ENCODE results near the gene SNUPN. TPM values are rescaled to one million over a fixed set of nuclear protein-coding genes. Genes with fewer than 3 reads are reported as not detected.

SNUPN gene
- total RNA-seq, 1 experiment from 2014 or later = 27.9 TPM

DNA sequence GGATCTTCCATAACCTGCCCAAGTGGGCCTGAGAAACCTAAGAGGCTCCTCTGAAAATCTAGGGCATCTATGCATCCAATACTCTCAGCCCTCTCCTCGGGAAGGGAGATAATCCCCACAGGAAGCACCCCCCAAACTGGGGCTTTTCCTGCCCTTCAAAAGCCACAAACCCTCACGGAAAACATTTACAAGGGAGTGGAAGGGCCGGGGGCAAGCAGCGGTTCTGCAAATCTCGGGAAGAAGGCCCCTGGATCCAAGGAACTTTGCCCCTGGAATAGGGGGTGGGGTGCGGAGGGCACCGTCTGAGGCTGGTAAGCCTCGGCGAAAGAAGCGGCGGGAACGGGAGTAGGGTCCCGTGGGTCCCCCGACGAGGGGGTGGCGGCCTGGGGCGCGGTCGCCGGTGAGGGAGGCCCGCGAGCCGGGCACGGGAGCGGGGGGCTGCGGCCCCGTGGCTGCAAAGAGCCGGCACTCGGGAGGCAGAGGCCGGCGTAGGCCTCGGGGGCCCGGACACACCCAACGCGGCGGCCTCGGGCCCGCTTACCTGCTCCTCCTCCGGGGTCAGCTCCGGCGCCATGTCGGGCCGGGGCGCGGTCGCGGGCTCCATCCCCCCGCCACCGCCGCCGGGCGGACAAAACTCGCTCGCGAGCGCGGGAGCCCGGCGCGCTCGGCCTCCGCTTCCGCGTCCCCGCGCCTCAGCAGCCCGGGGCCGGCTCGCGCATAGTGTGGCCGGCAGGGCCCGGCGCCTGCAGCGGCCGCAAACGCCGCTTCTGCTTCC lies 47.2 kb downstream of the SNUPN start (continued):
- TF ChIP-seq, protein P1, sequence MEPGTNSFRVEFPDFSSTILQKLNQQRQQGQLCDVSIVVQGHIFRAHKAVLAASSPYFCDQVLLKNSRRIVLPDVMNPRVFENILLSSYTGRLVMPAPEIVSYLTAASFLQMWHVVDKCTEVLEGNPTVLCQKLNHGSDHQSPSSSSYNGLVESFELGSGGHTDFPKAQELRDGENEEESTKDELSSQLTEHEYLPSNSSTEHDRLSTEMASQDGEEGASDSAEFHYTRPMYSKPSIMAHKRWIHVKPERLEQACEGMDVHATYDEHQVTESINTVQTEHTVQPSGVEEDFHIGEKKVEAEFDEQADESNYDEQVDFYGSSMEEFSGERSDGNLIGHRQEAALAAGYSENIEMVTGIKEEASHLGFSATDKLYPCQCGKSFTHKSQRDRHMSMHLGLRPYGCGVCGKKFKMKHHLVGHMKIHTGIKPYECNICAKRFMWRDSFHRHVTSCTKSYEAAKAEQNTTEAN (CRISPR knock-in tag; IDR thresholded peaks at IDR 0.05) = 0 out of 2 replicates have a peak, but pooled peaks have one; percentile 17
- TF ChIP-seq JAZF1 (CRISPR knock-in tag; IDR thresholded peaks at IDR 0.05) (no peak), ZNF138 (CRISPR knock-in tag; conservative IDR thresholded peaks at IDR 0.05) (no peak), CBFB (CRISPR knock-in tag; IDR thresholded peaks at IDR 0.05; ENCODE audit: low read depth) (no peak), NR1H2 (CRISPR knock-in tag; IDR thresholded peaks at IDR 0.05) (no peak), HMGA2 (CRISPR knock-in tag; IDR thresholded peaks at IDR 0.05) (no peak), ESRRA (CRISPR knock-in tag; IDR thresholded peaks at IDR 0.05; ENCODE audit: borderline replicate concordance) (no peak), FOXJ3 (CRISPR knock-in tag; IDR thresholded peaks at IDR 0.05; ENCODE audit: borderline replicate concordance) (no peak), ZNF121 (CRISPR knock-in tag; IDR thresholded peaks at IDR 0.05) (no peak), RELA (CRISPR knock-in tag; IDR thresholded peaks at IDR 0.05; ENCODE audit: borderline replicate concordance) (no peak), KAT7 (CRISPR knock-in tag; IDR thresholded peaks at IDR 0.05; ENCODE audit: borderline replicate concordance) (no peak), TEAD1 (CRISPR knock-in tag; IDR thresholded peaks at IDR 0.05) (no peak), ZBTB21 (CRISPR knock-in tag; IDR thresholded peaks at IDR 0.05; ENCODE audit: borderline replicate concordance) (no peak), GABPB1 (CRISPR knock-in tag; IDR thresholded peaks at IDR 0.05) (no peak), IRF2 (CRISPR knock-in tag; IDR thresholded peaks at IDR 0.05; ENCODE audit: borderline replicate concordance, low read depth) (no peak), TP53 (CRISPR knock-in tag; IDR thresholded peaks at IDR 0.05) (no peak), ZNF232 (CRISPR knock-in tag; IDR thresholded peaks at IDR 0.05) (no peak), NR2C2 (CRISPR knock-in tag; IDR thresholded peaks at IDR 0.05) (no peak), ELF4 (CRISPR knock-in tag; IDR thresholded peaks at IDR 0.05; ENCODE audit: low read depth) (no peak)
- TF ChIP-seq, protein P2, sequence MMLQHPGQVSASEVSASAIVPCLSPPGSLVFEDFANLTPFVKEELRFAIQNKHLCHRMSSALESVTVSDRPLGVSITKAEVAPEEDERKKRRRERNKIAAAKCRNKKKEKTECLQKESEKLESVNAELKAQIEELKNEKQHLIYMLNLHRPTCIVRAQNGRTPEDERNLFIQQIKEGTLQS (CRISPR knock-in tag; conservative IDR thresholded peaks at IDR 0.05) = no peak
- TF ChIP-seq, protein P3, sequence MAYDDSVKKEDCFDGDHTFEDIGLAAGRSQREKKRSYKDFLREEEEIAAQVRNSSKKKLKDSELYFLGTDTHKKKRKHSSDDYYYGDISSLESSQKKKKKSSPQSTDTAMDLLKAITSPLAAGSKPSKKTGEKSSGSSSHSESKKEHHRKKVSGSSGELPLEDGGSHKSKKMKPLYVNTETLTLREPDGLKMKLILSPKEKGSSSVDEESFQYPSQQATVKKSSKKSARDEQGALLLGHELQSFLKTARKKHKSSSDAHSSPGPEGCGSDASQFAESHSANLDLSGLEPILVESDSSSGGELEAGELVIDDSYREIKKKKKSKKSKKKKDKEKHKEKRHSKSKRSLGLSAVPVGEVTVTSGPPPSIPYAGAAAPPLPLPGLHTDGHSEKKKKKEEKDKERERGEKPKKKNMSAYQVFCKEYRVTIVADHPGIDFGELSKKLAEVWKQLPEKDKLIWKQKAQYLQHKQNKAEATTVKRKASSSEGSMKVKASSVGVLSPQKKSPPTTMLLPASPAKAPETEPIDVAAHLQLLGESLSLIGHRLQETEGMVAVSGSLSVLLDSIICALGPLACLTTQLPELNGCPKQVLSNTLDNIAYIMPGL (CRISPR knock-in tag; IDR thresholded peaks at IDR 0.05) = peak; percentile 13
- TF ChIP-seq, protein P4, sequence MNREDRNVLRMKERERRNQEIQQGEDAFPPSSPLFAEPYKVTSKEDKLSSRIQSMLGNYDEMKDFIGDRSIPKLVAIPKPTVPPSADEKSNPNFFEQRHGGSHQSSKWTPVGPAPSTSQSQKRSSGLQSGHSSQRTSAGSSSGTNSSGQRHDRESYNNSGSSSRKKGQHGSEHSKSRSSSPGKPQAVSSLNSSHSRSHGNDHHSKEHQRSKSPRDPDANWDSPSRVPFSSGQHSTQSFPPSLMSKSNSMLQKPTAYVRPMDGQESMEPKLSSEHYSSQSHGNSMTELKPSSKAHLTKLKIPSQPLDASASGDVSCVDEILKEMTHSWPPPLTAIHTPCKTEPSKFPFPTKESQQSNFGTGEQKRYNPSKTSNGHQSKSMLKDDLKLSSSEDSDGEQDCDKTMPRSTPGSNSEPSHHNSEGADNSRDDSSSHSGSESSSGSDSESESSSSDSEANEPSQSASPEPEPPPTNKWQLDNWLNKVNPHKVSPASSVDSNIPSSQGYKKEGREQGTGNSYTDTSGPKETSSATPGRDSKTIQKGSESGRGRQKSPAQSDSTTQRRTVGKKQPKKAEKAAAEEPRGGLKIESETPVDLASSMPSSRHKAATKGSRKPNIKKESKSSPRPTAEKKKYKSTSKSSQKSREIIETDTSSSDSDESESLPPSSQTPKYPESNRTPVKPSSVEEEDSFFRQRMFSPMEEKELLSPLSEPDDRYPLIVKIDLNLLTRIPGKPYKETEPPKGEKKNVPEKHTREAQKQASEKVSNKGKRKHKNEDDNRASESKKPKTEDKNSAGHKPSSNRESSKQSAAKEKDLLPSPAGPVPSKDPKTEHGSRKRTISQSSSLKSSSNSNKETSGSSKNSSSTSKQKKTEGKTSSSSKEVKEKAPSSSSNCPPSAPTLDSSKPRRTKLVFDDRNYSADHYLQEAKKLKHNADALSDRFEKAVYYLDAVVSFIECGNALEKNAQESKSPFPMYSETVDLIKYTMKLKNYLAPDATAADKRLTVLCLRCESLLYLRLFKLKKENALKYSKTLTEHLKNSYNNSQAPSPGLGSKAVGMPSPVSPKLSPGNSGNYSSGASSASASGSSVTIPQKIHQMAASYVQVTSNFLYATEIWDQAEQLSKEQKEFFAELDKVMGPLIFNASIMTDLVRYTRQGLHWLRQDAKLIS (CRISPR knock-in tag; IDR thresholded peaks at IDR 0.05; ENCODE audit: borderline replicate concordance) = no peak
- TF ChIP-seq, protein P5, sequence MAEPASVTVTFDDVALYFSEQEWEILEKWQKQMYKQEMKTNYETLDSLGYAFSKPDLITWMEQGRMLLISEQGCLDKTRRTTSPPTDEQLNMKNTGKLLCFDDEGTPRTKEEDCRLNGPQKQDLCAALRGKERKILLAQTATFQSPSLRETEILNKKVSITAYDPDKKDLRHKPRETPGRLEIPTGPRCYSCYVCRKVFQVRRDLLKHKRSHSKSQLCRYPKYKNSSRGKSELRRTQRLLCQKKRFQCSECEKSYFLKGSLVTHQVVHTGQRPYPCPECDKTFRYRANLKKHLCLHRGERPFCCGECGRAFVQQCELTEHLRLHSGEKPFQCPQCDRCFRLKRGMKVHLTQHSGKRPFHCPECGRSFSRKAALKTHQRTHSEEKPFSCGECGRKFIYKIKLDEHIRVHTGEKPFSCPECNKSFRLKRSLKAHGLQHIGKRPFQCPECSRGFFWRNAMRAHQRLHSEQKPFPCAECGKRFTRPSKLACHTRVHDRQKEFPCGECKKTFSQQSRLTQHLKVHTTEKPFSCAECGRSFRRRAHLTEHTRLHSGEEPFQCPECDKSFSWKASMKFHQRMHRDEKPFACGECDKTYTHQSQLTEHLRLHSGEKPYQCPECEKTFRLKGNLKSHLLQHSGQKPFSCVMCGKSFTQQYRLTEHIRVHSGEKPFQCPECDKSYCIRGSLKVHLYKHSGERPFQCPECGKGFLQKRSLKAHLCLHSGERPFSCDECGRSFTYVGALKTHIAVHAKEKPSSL (CRISPR knock-in tag; conservative IDR thresholded peaks at IDR 0.05) = no peak
- TF ChIP-seq, protein P6, sequence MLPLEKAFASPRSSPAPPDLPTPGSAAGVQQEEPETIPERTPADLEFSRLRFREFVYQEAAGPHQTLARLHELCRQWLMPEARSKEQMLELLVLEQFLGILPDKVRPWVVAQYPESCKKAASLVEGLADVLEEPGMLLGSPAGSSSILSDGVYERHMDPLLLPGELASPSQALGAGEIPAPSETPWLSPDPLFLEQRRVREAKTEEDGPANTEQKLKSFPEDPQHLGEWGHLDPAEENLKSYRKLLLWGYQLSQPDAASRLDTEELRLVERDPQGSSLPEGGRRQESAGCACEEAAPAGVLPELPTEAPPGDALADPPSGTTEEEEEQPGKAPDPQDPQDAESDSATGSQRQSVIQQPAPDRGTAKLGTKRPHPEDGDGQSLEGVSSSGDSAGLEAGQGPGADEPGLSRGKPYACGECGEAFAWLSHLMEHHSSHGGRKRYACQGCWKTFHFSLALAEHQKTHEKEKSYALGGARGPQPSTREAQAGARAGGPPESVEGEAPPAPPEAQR (CRISPR knock-in tag; IDR thresholded peaks at IDR 0.05) = no peak
- TF ChIP-seq, protein P7, sequence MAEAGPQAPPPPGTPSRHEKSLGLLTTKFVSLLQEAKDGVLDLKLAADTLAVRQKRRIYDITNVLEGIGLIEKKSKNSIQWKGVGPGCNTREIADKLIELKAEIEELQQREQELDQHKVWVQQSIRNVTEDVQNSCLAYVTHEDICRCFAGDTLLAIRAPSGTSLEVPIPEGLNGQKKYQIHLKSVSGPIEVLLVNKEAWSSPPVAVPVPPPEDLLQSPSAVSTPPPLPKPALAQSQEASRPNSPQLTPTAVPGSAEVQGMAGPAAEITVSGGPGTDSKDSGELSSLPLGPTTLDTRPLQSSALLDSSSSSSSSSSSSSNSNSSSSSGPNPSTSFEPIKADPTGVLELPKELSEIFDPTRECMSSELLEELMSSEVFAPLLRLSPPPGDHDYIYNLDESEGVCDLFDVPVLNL (CRISPR knock-in tag; IDR thresholded peaks at IDR 0.05; ENCODE audit: borderline replicate concordance, low read depth) = no peak; the same call in 1 of the 2 replicates
- TF ChIP-seq, protein P8, sequence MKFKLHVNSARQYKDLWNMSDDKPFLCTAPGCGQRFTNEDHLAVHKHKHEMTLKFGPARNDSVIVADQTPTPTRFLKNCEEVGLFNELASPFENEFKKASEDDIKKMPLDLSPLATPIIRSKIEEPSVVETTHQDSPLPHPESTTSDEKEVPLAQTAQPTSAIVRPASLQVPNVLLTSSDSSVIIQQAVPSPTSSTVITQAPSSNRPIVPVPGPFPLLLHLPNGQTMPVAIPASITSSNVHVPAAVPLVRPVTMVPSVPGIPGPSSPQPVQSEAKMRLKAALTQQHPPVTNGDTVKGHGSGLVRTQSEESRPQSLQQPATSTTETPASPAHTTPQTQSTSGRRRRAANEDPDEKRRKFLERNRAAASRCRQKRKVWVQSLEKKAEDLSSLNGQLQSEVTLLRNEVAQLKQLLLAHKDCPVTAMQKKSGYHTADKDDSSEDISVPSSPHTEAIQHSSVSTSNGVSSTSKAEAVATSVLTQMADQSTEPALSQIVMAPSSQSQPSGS (CRISPR knock-in tag; IDR thresholded peaks at IDR 0.05; ENCODE audit: borderline replicate concordance, low read depth) = no peak

All from WTC11 (cell line).